IgD-negative memory B cell (primary cell): Measurements from ENCODE around the gene CNTRL. TPM values are rescaled to one million over a fixed set of nuclear protein-coding genes. Genes with fewer than 3 reads are reported as not detected.
A peak's percentile ranks its signal among the peaks of the same experiment; 100 is the strongest.
"Not testable (repeated sequence)": the region's sequence is repeated elsewhere in the genome, so short reads cannot be mapped to it uniquely, and the experiment has no call there.

Experiments
- H3K27ac Mint-ChIP-seq, 3 donors: one replicate each; pipeline ENCODE4 v1.8.0; 2020 to 2022; ENCODE audit warnings: mild to moderate bottlenecking in 3 of 3, mixed read lengths in 3 of 3, moderate library complexity in 1 of 3
- H3K27me3 Mint-ChIP-seq: one replicate; pipeline ENCODE4 v1.8.0; 2021; ENCODE audit warnings: mixed read lengths
- H3K36me3 Mint-ChIP-seq: one replicate; pipeline ENCODE4 v1.8.0; 2020; ENCODE audit warnings: mild to moderate bottlenecking, mixed read lengths
- H3K4me1 Mint-ChIP-seq, 3 donors: one replicate each; pipeline ENCODE4 v1.8.0; 2020 to 2022; ENCODE audit warnings: mixed read lengths in 3 of 3, mild to moderate bottlenecking in 1 of 3
- H3K4me3 Mint-ChIP-seq, 4 donors: one replicate each; pipeline ENCODE4 v1.8.0; 2020 to 2022; ENCODE audit warnings: mild to moderate bottlenecking in 4 of 4, mixed read lengths in 4 of 4, moderate library complexity in 3 of 4
- H3K9me3 Mint-ChIP-seq, 3 donors: one replicate each; pipeline ENCODE4 v1.8.0; 2020 to 2021; ENCODE audit warnings: mixed read lengths in 3 of 3, mild to moderate bottlenecking in 1 of 3
- polyA plus RNA-seq: library from polyadenylated mRNA; unstranded; fragments of 300-500 nt; fragmentation: Illumina TruSeq; gene quantifications from one replicate; pipeline ENCODE4 v1.2.3, GENCODE V29; 2021

CNTRL gene, protein sequence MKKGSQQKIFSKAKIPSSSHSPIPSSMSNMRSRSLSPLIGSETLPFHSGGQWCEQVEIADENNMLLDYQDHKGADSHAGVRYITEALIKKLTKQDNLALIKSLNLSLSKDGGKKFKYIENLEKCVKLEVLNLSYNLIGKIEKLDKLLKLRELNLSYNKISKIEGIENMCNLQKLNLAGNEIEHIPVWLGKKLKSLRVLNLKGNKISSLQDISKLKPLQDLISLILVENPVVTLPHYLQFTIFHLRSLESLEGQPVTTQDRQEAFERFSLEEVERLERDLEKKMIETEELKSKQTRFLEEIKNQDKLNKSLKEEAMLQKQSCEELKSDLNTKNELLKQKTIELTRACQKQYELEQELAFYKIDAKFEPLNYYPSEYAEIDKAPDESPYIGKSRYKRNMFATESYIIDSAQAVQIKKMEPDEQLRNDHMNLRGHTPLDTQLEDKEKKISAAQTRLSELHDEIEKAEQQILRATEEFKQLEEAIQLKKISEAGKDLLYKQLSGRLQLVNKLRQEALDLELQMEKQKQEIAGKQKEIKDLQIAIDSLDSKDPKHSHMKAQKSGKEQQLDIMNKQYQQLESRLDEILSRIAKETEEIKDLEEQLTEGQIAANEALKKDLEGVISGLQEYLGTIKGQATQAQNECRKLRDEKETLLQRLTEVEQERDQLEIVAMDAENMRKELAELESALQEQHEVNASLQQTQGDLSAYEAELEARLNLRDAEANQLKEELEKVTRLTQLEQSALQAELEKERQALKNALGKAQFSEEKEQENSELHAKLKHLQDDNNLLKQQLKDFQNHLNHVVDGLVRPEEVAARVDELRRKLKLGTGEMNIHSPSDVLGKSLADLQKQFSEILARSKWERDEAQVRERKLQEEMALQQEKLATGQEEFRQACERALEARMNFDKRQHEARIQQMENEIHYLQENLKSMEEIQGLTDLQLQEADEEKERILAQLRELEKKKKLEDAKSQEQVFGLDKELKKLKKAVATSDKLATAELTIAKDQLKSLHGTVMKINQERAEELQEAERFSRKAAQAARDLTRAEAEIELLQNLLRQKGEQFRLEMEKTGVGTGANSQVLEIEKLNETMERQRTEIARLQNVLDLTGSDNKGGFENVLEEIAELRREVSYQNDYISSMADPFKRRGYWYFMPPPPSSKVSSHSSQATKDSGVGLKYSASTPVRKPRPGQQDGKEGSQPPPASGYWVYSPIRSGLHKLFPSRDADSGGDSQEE (N-terminal part only)
- polyA plus RNA-seq: 30.4 TPM

GRCh38 chr9:121074370-121075250 is at the start of gene CNTRL:
TSS of gene CNTRL (plus strand) at chr9:121074955. CDS start at chr9:121088327, 13,372 bp downstream.
- Mint-ChIP-seq H3K9me3 (no peaks in the 10 kb centered on the region), H3K27me3 (peaks cover 2% of the 10 kb centered on the region), H3K4me1 (peaks cover 44 to 52% (median 47%) of the 10 kb centered on the region in 3 donors), H3K4me3 (peak within 1 kb of the TSS; percentile 93 to 99 (median 96)), H3K27ac (peak within 1 kb of the TSS; percentile 95 to 97 (median 96)), H3K36me3 (no peaks in the 10 kb centered on the region)

DNA sequence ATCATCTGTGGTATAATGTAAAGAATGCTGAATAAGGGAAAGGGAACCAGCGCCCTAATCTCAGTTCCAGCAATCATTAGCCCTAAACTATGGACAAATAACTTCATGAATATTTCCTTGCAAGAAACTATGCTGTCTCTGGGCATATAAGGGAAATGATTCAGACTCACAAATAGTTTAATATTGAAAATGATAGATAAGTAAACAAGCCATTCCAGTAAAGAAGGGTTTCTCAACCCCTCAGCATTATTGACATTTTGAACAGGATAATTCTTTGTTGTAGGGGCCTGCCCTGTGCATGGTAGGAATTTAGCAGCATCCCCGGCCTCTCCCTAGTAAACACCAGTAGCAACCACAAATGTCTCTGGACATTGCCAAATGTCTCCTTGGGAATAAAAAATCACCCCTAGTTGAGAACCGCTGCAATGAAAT is 48.5 kb upstream of the CNTRL start:
- Mint-ChIP-seq H3K27me3 (no peaks in the 10 kb centered on the region), H3K27ac (no peak overlapping the region), H3K4me3 (no peak overlapping the region), H3K36me3 (peaks cover 6% of the 10 kb centered on the region), H3K9me3 (no peaks in the 10 kb centered on the region), H3K4me1 (no peaks in the 10 kb centered on the region)

- Mint-ChIP-seq H3K27me3 (no peaks in the 10 kb centered on the region), H3K4me3 (no peak overlapping the region), H3K9me3 (no peaks in the 10 kb centered on the region), H3K27ac (no peak overlapping the region), H3K36me3 (peaks cover 6% of the 10 kb centered on the region), H3K4me1 (no peaks in the 10 kb centered on the region)
These were observed 48.0 kb upstream of the CNTRL start for GRCh38 chr9:121026768-121027167.

DNA sequence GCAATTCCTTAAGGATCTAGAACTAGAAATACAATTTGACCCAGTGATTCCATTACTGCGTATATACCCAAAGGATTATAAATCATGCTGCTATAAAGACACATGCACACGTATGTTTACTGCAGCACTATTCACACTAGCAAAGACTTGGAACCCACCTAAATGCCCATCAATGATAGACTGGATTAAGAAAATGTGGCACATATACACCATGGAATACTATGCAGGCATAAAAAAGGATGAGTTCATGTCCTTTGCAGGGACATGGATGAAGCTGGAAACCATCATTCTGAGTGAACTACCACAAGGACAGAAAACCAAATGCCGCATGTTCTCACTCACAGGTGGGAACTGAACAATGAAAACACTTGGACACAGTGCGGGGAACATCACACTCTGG is 46.5 kb upstream of the CNTRL start:
- not testable (repeated sequence) for H3K4me1 Mint-ChIP-seq, H3K27ac Mint-ChIP-seq, H3K9me3 Mint-ChIP-seq, H3K4me3 Mint-ChIP-seq, H3K27me3 Mint-ChIP-seq, H3K36me3 Mint-ChIP-seq

- H3K27me3 Mint-ChIP-seq: no peaks in the 10 kb centered on the region
- no peaks in the 10 kb centered on the region for H3K4me1 Mint-ChIP-seq
- no peaks in the 10 kb centered on the region for H3K9me3 Mint-ChIP-seq
- H3K27ac Mint-ChIP-seq: peak overlapping the region in 1 of 3 donors; percentile 25
- H3K4me3 Mint-ChIP-seq: no peak overlapping the region
- H3K36me3 Mint-ChIP-seq: peaks cover 4% of the 10 kb centered on the region
These were observed 45.3 kb upstream of the CNTRL start for GRCh38 chr9:121029469-121029868.

DNA sequence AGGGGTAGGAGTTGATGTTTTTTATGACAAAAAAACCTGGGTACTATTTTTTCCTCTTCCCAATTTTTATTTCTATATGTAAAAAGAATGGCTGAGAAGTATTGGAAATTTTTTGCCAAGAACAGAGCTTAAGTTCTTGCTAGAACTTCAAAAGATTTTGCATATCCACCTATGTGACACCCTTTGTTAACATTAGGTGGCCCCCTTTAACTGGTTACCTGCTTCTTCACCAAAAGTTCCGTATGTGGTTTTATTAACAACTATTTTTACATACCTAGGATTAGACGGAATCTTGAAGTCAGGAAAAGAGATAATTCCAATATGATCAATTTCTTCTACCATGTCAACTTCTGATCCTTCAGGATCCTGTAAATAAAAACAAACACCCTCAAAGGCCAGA is 40.2 kb upstream of the CNTRL start:
- Mint-ChIP-seq H3K27me3 (no peaks in the 10 kb centered on the region), H3K36me3 (peaks cover 7% of the 10 kb centered on the region), H3K27ac (no peak overlapping the region), H3K4me1 (no peaks in the 10 kb centered on the region), H3K9me3 (no peaks in the 10 kb centered on the region), H3K4me3 (no peak overlapping the region)

GRCh38 chr9:121035717-121036116 is 39.0 kb upstream of the CNTRL start:
- not testable (repeated sequence) for H3K4me3 Mint-ChIP-seq, H3K27me3 Mint-ChIP-seq, H3K27ac Mint-ChIP-seq, H3K4me1 Mint-ChIP-seq, H3K9me3 Mint-ChIP-seq
- H3K36me3 Mint-ChIP-seq: peaks cover 12% of the 10 kb centered on the region

DNA sequence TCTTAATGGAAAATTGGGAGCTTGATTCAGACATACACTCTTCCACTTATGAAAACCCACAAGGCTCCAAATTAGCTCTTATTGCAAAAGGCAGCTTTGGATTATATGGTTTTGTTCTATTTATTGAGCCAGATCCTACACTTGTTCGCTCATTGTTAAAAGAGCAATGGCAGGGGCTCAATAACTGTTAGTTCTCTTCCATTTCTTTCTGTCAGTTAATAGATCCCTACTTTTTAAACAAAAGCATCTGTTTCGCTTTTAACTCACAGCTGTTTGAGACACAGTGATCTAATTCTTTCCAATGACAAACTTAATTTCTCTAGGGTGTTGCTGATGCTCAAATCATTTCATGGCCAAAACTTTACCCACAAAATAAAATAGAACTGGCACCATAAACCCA is 36.4 kb upstream of the CNTRL start:
- H3K27ac Mint-ChIP-seq: no peak overlapping the region
- H3K9me3 Mint-ChIP-seq: no peaks in the 10 kb centered on the region
- H3K36me3 Mint-ChIP-seq: peaks cover 12% of the 10 kb centered on the region
- H3K27me3 Mint-ChIP-seq: no peaks in the 10 kb centered on the region
- no peak overlapping the region for H3K4me3 Mint-ChIP-seq
- H3K4me1 Mint-ChIP-seq: no peaks in the 10 kb centered on the region

DNA sequence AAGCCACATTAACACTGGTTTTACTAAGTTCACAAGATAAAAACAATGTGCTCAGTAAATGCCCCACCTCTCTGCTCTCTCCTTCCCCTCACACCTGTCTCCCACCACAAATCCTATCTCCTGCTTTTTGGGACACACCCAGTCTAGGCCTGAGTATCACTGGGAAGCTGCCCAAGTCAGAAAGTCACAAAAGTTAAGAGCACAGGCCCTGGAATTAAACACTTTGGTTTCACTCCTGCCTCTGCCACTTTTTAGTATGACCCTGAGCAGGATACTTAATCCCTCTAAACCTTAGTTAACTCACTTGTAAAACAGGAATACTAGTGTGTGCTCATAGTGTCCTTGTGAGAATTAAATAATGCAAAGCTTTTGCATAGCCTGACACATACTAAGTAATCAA is 36.0 kb upstream of the CNTRL start:
- Mint-ChIP-seq H3K4me3 (no peak overlapping the region), H3K36me3 (peaks cover 12% of the 10 kb centered on the region), H3K27me3 (no peaks in the 10 kb centered on the region), H3K9me3 (no peaks in the 10 kb centered on the region), H3K27ac (no peak overlapping the region), H3K4me1 (no peaks in the 10 kb centered on the region)

GRCh38 chr9:121048175-121048574 is 26.6 kb upstream of the CNTRL start:
- Mint-ChIP-seq H3K27ac (no peak overlapping the region), H3K36me3 (peaks cover 5% of the 10 kb centered on the region), H3K4me1 (no peaks in the 10 kb centered on the region), H3K27me3 (no peaks in the 10 kb centered on the region), H3K9me3 (no peaks in the 10 kb centered on the region), H3K4me3 (no peak overlapping the region)

DNA sequence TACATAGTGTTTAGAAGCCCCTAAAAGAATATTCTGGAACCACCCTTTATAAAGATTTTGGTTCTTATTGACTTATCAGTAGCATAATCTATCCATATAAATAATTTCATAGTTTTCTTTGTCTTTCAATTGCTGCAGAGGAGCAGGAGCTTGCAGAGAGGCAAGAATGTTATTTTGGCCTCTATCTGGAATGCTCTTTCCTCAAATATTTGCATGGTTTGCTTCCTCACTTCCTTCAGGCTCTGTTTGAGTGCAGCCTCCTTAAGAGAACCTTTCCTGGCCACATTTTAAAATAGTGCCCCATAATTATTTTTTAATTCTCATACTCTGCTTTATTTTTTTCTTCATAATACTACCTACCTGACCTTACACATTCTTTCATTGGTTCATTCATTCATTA is 26.1 kb upstream of the CNTRL start:
- peak overlapping the region in 1 of 3 donors; percentile 33 for H3K27ac Mint-ChIP-seq
- H3K27me3 Mint-ChIP-seq: no peaks in the 10 kb centered on the region
- no peaks in the 10 kb centered on the region for H3K9me3 Mint-ChIP-seq

DNA sequence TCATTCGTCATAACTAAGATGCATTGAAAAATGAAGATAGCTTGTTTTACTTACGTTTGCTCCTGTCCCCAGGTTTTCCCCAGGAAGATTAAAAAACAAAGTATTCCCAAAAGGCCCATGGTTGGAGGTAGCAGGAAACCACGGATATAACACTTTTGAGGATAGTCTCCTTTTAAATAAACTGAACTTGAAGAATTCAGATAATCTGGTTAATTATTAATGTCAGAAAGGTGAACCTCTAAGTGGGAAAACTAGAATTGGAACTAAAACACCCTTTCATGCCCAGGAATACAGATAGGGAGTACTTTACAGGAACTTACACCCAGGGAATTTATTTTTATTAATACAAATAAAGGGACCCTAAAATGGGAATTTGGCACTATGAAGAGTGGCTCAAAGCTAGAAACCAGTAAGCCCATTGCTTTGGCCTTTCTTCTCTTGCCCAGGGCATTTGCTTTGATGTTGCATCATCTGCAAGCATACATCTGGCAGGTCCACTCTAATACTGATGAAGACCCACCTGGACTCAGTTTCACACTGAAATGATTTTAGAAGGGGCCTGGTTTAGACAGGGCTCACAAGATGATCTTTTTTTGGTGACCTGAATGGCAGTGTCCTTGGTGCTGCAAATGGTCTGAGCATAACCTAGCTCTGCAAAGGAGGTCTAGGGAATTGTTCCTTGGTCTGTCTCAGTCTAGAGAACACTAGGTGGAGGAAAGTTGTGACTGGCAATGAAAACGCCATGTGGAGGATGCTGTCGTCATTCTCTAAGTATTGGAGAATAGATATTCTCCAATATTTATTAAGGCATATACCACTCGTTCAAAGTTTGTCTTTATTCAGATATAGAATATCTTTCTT is 24.4 kb upstream of the CNTRL start, which contains the start of gene C5:
TSS of gene C5 (minus strand) at position 148 of the 861 bp plus-strand sequence. CDS start at position 119, 29 bp downstream.
- no peak within 1 kb of the TSS for H3K4me3 Mint-ChIP-seq
- H3K9me3 Mint-ChIP-seq: no peaks in the 10 kb centered on the region
- H3K36me3 Mint-ChIP-seq: peaks cover 5% of the 10 kb centered on the region
- H3K27me3 Mint-ChIP-seq: no peaks in the 10 kb centered on the region
- H3K27ac Mint-ChIP-seq: no peak within 1 kb of the TSS
- no peaks in the 10 kb centered on the region for H3K4me1 Mint-ChIP-seq

More for the DNA sequence above, 26.1 kb upstream of the CNTRL start:
- H3K36me3 Mint-ChIP-seq: peaks cover 5% of the 10 kb centered on the region
- no peaks in the 10 kb centered on the region for H3K4me1 Mint-ChIP-seq
- no peak overlapping the region for H3K4me3 Mint-ChIP-seq

DNA sequence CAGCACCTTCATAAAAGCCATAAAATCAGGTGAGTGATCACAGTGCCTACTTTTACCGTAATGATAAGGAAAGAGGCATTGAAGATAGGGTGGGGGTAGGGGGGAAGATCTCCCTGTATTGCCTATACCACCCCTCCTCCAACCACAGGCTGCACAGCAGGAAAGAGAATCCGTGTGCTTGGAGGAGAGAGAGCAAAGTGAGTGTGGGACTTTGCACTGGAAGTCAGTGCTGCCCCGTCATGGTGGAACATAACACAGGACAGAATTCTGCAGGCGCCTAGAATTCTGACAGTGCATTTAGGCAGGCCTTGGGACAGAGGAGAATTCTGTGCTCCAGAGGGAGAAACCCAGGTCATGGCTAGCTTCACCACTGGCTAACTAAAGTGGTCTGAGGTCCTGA is 21.2 kb upstream of the CNTRL start:
- Mint-ChIP-seq H3K9me3 (peaks cover 0 to 7% (median 4%) of the 10 kb centered on the region in 3 donors), H3K4me1 (no peaks in the 10 kb centered on the region), H3K27me3 (no peaks in the 10 kb centered on the region), H3K4me3 (no peak overlapping the region), H3K36me3 (peaks cover 13% of the 10 kb centered on the region), H3K27ac (no peak overlapping the region)
